GM21529 (cell line): Measurements from ENCODE around the gene CTDSPL2.
"Not testable (repeated sequence)": the region's sequence is repeated elsewhere in the genome, so short reads cannot be mapped to it uniquely, and the experiment has no call there.

Source experiments
- ATAC-seq: cut with Tn5 transposase; IDR thresholded peaks from one replicate; pipeline ENCODE4 v1.9.1; 2021; ENCODE audit not compliant: unreplicated experiment

The CTDSPL2 gene

GRCh38 chr15:44482090-44482489 lies 54.7 kb downstream of the CTDSPL2 start:
- no peak for ATAC-seq

GRCh38 chr15:44485880-44486279 lies 58.5 kb downstream of the CTDSPL2 start:
- no peak for ATAC-seq

GRCh38 chr15:44489464-44489863 lies 62.0 kb downstream of the CTDSPL2 start:
- ATAC-seq = no peak

- ATAC-seq = no peak
Observed at GRCh38 chr15:44490622-44491021, 63.2 kb downstream of the CTDSPL2 start.

GRCh38 chr15:44492040-44492439 lies 64.6 kb downstream of the CTDSPL2 start:
- ATAC-seq = no peak

- ATAC-seq = no peak
Observed at GRCh38 chr15:44492672-44493071, 65.2 kb downstream of the CTDSPL2 start.

GRCh38 chr15:44495562-44495961 lies 68.1 kb downstream of the CTDSPL2 start:
- ATAC-seq = no peak

- no peak for ATAC-seq
Observed at GRCh38 chr15:44500555-44500954, 73.1 kb downstream of the CTDSPL2 start.

- no peak for ATAC-seq
Observed at GRCh38 chr15:44501768-44502366, 74.4 kb downstream of the CTDSPL2 start.

- ATAC-seq = no peak
Observed at GRCh38 chr15:44516436-44516835, 89.0 kb downstream of the CTDSPL2 start.

GRCh38 chr15:44519537-44519936 lies 92.1 kb downstream of the CTDSPL2 start:
- no peak for ATAC-seq

- no peak for ATAC-seq
Observed at GRCh38 chr15:44525018-44525417, 97.6 kb downstream of the CTDSPL2 start.

- no peak for ATAC-seq
Observed at GRCh38 chr15:44527241-44527640, 99.8 kb downstream of the CTDSPL2 start.

GRCh38 chr15:44529864-44530604 lies 102.6 kb downstream of the CTDSPL2 start:
- no peak for ATAC-seq

GRCh38 chr15:44530653-44531052 lies 103.2 kb downstream of the CTDSPL2 start:
- ATAC-seq = no peak

GRCh38 chr15:44532275-44532674 lies 104.8 kb downstream of the CTDSPL2 start:
- not testable (repeated sequence) for ATAC-seq

GRCh38 chr15:44532689-44533088 lies 105.3 kb downstream of the CTDSPL2 start:
- no peak for ATAC-seq

GRCh38 chr15:44535092-44535491 lies 107.7 kb downstream of the CTDSPL2 start:
- ATAC-seq = no peak

GRCh38 chr15:44535523-44536301 lies 108.3 kb downstream of the CTDSPL2 start:
- ATAC-seq = peak; percentile 5

GRCh38 chr15:44536302-44536961 lies 109.0 kb downstream of the CTDSPL2 start:
- peak; percentile 61 for ATAC-seq

GRCh38 chr15:44536962-44537734 lies 109.7 kb downstream of the CTDSPL2 start, which contains the start of gene EIF3J:
Gene EIF3J, plus strand, starts transcription at chr15:44537147. Its CDS starts 48 bp downstream, at chr15:44537195.
- peak; percentile 88 for ATAC-seq
